ENCODE results near the gene KANK4. TPM values are rescaled to one million over a fixed set of nuclear protein-coding genes. Genes with fewer than 3 reads are reported as not detected.

Gene KANK4
- total and polyA plus RNA-seq, 2 of the 4 experiments (the other 2 are of a cell fraction): not detected

DNA sequence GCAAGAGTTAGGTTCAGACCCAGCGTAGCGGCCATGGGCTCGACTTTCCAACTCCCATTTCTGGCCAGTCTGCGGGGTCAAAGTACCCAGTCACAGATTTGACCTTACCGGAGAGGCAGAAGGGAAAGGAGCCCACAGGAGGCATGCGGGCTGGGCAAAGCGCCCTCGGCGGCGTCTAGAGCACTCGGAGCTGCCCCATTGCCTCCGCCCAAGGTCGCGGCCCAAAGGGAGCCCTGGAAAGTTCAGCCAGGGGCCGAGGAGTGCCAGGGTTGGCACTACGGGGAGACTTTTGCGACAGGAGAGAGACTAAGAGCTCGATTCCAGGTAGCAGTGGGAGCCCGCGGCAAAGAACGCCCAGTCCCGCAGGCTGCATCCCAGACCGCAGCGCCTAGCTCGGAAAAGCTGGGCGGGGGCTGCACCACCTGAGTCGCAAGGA is 896 bp downstream of the KANK4 start:
- H2BK120ac ChIP-seq (ENCODE audit: low read depth, low read length): no peak overlapping the region
- 12% methylated on average over 11 of the region's 27 CpGs; no CpG with 5 or more reads in 1 of the 2 experiments for WGBS, 2 experiments (ENCODE audit: extremely low coverage in 2 of 2, insufficient read length in 1 of 2)
- H3K18ac ChIP-seq (ENCODE audit: low read depth, low read length): no peak overlapping the region
- no peak overlapping the region for H4K8ac ChIP-seq (ENCODE audit: low read depth in 2 of 2, low read length in 2 of 2)
- CTCF ChIA-PET: no interaction called here
- no peak overlapping the region for H2BK20ac ChIP-seq (ENCODE audit: low read depth, low read length)
- in situ Hi-C loops (cut with MboI; ENCODE audit: low sequenced_read_pairs): no loop called here
- no peak overlapping the region for H2BK15ac ChIP-seq (ENCODE audit: low read depth, low read length)
- H2AK5ac ChIP-seq (ENCODE audit: low read depth, low read length): no peak overlapping the region
- DNase-seq: no peak
- dilution Hi-C loops (cut with HindIII; ENCODE audit: low sequenced_read_pairs, unreplicated experiment): no loop called here
- no peak overlapping the region for H3K4ac ChIP-seq (ENCODE audit: low read depth, low read length)
- peaks cover 19% of the 10 kb centered on the region for H3K27me3 ChIP-seq (ENCODE audit: control insufficient read depth, insufficient read depth, low read length)
- H2AFZ ChIP-seq (replicated peaks; ENCODE audit: low read length, poor library complexity): no peak overlapping the region
- BruUV-seq (replicated peaks): no TSS peak
- H3K14ac ChIP-seq (replicated peaks; ENCODE audit: low read depth, low read length): no peak overlapping the region
- H2AK9ac ChIP-seq (replicated peaks; ENCODE audit: low read depth, low read length, poor library complexity): no peak overlapping the region
- ATAC-seq (ENCODE audit: low read depth): no peak
- H4K20me1 ChIP-seq (ENCODE audit: insufficient read depth, low read length): no peaks in the 10 kb centered on the region
- no peaks in the 10 kb centered on the region for H3K9me1 ChIP-seq (ENCODE audit: insufficient read depth, low read length)
- intact Hi-C loops (cut with micrococcal nuclease): no loop called here
- POLR2A ChIA-PET (ENCODE audit: unreplicated experiment): no interaction called here
- H3K56ac ChIP-seq (ENCODE audit: extremely low read depth, insufficient read depth, low read length): no peak overlapping the region
- H2BK5ac ChIP-seq (ENCODE audit: low read depth, low read length, poor library complexity, severe bottlenecking): no peak overlapping the region
- H3K27ac ChIP-seq (ENCODE audit: insufficient read depth, low read length): no peak overlapping the region
- H3K23ac ChIP-seq (ENCODE audit: low read depth, low read length): no peak overlapping the region
- H3K9ac ChIP-seq (ENCODE audit: low read depth, low read length): no peak overlapping the region
- H4K91ac ChIP-seq (ENCODE audit: insufficient read depth, low read depth, low read length): no peak overlapping the region
- H3K9me3 ChIP-seq (ENCODE audit: control insufficient read depth, insufficient read depth, low read length): no peaks in the 10 kb centered on the region
- H3K36me3 ChIP-seq (ENCODE audit: control insufficient read depth, insufficient read depth, low read length): no peaks in the 10 kb centered on the region
- no peak overlapping the region for H3K4me3 ChIP-seq (ENCODE audit: insufficient read depth, low read depth, low read length)
- H3K79me1 ChIP-seq (ENCODE audit: low read depth in 1 of 2, low read length in 2 of 2): no peaks in the 10 kb centered on the region
- no peak overlapping the region for H4K5ac ChIP-seq (ENCODE audit: low read depth, low read length)
- TF ChIP-seq MXI1 (IDR thresholded peaks at IDR 0.05; ENCODE audit: borderline replicate concordance, low read depth, low read length) (no peak), NFE2L2 (IDR thresholded peaks at IDR 0.05; ENCODE audit: low read depth, low read length) (no peak), CHD1 (IDR thresholded peaks at IDR 0.05; ENCODE audit: low read depth, low read length) (no peak), MAFK (IDR thresholded peaks at IDR 0.05; ENCODE audit: low read depth, low read length) (no peak), RFX5 (IDR thresholded peaks at IDR 0.05; ENCODE audit: low read depth, low read length) (no peak), FOS (IDR thresholded peaks at IDR 0.05; ENCODE audit: low read depth, low read length) (no peak), BHLHE40 (IDR thresholded peaks at IDR 0.05; ENCODE audit: low read depth, low read length) (no peak), CEBPB (IDR thresholded peaks at IDR 0.05; ENCODE audit: low read depth, low read length) (no peak), SMC3 (IDR thresholded peaks at IDR 0.05; ENCODE audit: low read depth, low read length) (no peak), RCOR1 (IDR thresholded peaks at IDR 0.05; ENCODE audit: insufficient replicate concordance, low read length) (no peak)
- TF ChIP-seq, protein P1, sequence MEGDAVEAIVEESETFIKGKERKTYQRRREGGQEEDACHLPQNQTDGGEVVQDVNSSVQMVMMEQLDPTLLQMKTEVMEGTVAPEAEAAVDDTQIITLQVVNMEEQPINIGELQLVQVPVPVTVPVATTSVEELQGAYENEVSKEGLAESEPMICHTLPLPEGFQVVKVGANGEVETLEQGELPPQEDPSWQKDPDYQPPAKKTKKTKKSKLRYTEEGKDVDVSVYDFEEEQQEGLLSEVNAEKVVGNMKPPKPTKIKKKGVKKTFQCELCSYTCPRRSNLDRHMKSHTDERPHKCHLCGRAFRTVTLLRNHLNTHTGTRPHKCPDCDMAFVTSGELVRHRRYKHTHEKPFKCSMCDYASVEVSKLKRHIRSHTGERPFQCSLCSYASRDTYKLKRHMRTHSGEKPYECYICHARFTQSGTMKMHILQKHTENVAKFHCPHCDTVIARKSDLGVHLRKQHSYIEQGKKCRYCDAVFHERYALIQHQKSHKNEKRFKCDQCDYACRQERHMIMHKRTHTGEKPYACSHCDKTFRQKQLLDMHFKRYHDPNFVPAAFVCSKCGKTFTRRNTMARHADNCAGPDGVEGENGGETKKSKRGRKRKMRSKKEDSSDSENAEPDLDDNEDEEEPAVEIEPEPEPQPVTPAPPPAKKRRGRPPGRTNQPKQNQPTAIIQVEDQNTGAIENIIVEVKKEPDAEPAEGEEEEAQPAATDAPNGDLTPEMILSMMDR (conservative IDR thresholded peaks at IDR 0.05; ENCODE audit: low read depth, low read length): no peak
- H3K4me2 ChIP-seq (ENCODE audit: low read depth, low read length): no peak overlapping the region
- H3K4me1 ChIP-seq (ENCODE audit: control insufficient read depth, insufficient read depth, low read length): no peaks in the 10 kb centered on the region

Measured in IMR-90 (cell line).